T47D (cell line): ENCODE results near the gene SORL1.
A peak's percentile ranks its signal among the peaks of the same experiment; 100 is the strongest.

Source experiments
- DNase-seq, 2 experiments: peaks; one replicate each; pipeline versions ENCODE4 v3.0.0 to v3.0.0-alpha.2; 2011 to 2012; ENCODE audit warnings: low read depth in 1 of 2, low spot score in 1 of 2
- JUND ChIP-seq: IDR thresholded peaks from 2 replicates; pipeline ENCODE4 v1.6.1; 2012; ENCODE audit warnings: low read depth
- in situ Hi-C: cut with HindIII; loops from 2 replicates; pipeline ENCODE4 v1.10.0; 2016; ENCODE audit warnings: low sequenced_read_pairs, low pct_unique_long_range_greater_than_20kb

The SORL1 gene

GRCh38 chr11:121461843-121462242 lies 9.7 kb downstream of the SORL1 start:
- DNase-seq, result no peak
- no peak for TF ChIP-seq JUND
- in situ Hi-C loops, result no loop called here

GRCh38 chr11:121463689-121464335 lies 11.7 kb downstream of the SORL1 start:
- in situ Hi-C loops, result no loop called here
- no peak for TF ChIP-seq JUND
- DNase-seq, result no peak

- peak; percentile 77; the same call in 1 of the 2 replicates for TF ChIP-seq JUND
- in situ Hi-C loops, result no loop called here
- DNase-seq, result peak in 1 of 2 experiments; percentile 66
Measured at GRCh38 chr11:121464352-121464946, 12.3 kb downstream of the SORL1 start.

- DNase-seq, result no peak
- no peak for TF ChIP-seq JUND
- in situ Hi-C loops, result no loop called here
Measured at GRCh38 chr11:121465709-121466062, 13.6 kb downstream of the SORL1 start.

- TF ChIP-seq JUND, result peak; percentile 99
- peak; percentile 89 to 98 for DNase-seq
- in situ Hi-C loops, result no loop called here
Measured at GRCh38 chr11:121466063-121466794, 14.1 kb downstream of the SORL1 start.

- in situ Hi-C loops, result no loop called here
- DNase-seq, result no peak
Measured at GRCh38 chr11:121467471-121467870, 15.4 kb downstream of the SORL1 start.

GRCh38 chr11:121467965-121468364 lies 15.9 kb downstream of the SORL1 start:
- in situ Hi-C loops, result no loop called here
- DNase-seq, result peak in 1 of 2 experiments; percentile 76

More at GRCh38 chr11:121467471-121467870, 15.4 kb downstream of the SORL1 start:
- no peak for TF ChIP-seq JUND

DNA sequence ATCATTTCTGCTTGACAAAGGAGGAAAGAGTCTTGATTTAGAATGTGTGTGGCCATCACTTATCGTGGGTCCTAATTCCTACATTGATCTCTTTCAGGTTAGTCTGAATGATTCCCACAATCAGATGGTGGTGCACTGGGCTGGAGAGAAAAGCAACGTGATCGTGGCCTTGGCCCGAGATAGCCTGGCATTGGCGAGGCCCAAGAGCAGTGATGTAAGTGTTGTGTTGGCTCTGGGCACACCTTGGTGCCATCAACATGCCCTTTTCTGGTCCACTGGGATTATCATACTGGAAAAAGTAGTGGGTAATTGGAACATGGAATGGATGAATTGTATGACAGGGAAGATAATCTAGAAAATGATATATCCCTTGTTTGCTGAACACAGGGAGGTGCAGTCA lies 17.8 kb downstream of the SORL1 start:
- in situ Hi-C loops, result no loop called here
- TF ChIP-seq JUND, result no peak
- DNase-seq, result no peak

More at GRCh38 chr11:121467965-121468364, 15.9 kb downstream of the SORL1 start:
- no peak for TF ChIP-seq JUND

DNA sequence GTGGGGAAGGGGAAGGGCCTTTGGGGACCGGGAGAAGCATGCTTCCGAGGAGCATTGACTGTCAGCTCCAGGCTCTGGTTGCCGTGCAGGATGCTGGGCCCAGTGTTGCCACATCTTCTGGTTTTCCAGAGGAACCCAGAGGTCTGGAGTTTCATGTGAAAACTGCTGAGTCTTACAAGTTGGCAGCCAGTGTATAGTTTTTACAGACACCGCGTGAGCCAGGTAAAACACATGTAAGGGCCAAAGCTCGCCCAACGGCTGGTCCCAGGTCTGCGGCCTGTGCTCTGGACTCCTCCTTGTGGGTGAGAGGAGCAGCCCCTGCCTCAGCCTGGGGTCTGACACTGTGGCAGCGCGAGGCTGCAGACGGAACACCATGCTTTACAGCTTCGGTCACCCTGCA lies 19.1 kb downstream of the SORL1 start:
- no peak for DNase-seq
- TF ChIP-seq JUND, result no peak
- in situ Hi-C loops, result no loop called here

- TF ChIP-seq JUND, result no peak
- in situ Hi-C loops, result no loop called here
- DNase-seq, result no peak
Measured at GRCh38 chr11:121472312-121472711, 20.2 kb downstream of the SORL1 start.

DNA sequence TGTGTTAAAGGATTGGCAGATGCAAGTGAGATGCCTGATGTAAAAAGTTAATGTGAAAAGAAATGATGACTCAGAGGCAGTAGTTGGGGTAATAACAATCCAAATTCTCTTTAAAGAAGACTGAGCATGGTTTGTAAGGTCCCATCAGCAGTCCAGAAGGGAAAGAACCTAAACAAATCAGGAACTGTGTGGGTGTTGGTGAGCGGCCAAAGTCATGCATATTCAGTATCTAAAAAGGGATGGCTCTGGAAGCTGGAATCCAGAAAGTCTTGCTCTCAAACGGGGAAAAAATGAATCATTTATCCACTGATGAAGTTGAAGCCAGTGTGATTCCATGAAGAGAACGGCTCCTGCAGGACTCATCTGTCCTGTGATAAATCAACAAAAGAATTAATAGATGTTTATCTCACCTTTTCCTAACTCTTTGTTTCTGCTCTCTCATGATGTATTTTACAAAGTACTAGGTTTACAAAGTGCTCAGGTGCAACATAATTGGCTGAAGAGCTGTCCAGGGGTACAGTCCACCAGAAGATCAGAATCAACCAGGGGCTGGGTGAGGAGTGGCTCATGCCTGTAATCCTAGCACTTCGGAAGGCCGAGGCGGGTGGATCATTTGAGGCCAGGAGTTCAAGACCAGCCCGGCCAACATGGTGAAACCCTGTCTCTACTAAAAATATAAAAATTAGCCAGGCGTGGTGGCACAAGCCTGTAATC lies 21.1 kb downstream of the SORL1 start:
- in situ Hi-C loops, result no loop called here
- no peak for DNase-seq
- TF ChIP-seq JUND, result no peak

- DNase-seq, result no peak
- in situ Hi-C loops, result no loop called here
- no peak for TF ChIP-seq JUND
Measured at GRCh38 chr11:121474680-121475079, 22.6 kb downstream of the SORL1 start.

DNA sequence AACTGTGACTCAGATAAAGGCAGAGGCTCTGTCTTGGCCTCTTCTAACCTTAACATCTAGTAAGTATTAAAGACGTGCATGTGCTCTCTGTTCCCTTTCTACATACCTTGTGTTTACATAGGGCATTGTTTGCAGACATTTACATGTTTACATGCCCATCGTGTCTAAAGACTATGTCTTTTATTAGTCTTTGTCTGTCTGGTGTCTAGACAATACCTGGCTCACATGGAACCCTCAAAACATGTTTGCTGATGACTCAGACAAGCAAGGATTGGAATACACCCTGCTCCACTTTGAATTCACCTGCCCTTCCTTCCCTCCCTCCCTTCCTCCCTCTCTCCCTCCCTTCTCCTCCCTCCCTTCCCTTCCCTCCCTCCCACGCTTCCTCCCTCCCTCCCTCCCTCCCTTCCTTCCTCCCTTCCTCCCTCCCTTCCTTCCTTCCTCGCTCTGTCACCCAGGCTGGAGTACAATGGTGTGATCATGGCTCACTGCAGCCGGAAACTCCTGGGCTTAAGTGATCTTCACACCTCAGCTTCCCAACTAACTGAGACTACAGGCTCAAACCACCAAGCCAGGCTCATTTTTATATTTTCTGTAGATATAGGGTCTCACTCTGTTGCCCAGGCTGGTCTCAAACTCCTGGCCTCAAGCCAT lies 24.4 kb downstream of the SORL1 start:
- TF ChIP-seq JUND, result no peak
- DNase-seq, result peak in 1 of 2 experiments; percentile 91
- in situ Hi-C loops, result no loop called here
